ENCODE measurements around the gene OR5T1.

OR5T1 gene

GRCh38 chr11:56271092-56271491, 2.9 kb upstream of the OR5T1 start:
- no peaks in the 10 kb centered on the region for H3K27me3 ChIP-seq (ENCODE audit: control insufficient read depth, low read length)
- no peaks in the 10 kb centered on the region for H3K36me3 ChIP-seq (ENCODE audit: control insufficient read depth, low read length)
- no peak overlapping the region for H3K27ac ChIP-seq (ENCODE audit: low read depth, low read length)
- no peaks in the 10 kb centered on the region for H3K9me2 ChIP-seq (replicated peaks; ENCODE audit: control insufficient read depth, low read length)
- H3K4me3 ChIP-seq (ENCODE audit: low read length), result no peak overlapping the region
- no peaks in the 10 kb centered on the region for H3K4me1 ChIP-seq (ENCODE audit: control insufficient read depth, low read length)
- H3K4me2 ChIP-seq (ENCODE audit: low read length), result no peak overlapping the region
- no peaks in the 10 kb centered on the region for H3K9me3 ChIP-seq (ENCODE audit: control insufficient read depth, insufficient read depth, low read length)
- no peaks in the 10 kb centered on the region for H4K20me1 ChIP-seq (ENCODE audit: control insufficient read depth, insufficient read depth, low read depth, low read length)
- H3K79me2 ChIP-seq (ENCODE audit: control insufficient read depth, low read length), result no peaks in the 10 kb centered on the region
- TF ChIP-seq CTCF (IDR thresholded peaks at IDR 0.05; ENCODE audit: low read depth, low read length, poor library complexity, severe bottlenecking) (no peak), EZH2phosphoT487 (IDR thresholded peaks at IDR 0.05; ENCODE audit: borderline replicate concordance, low read length) (no peak)
- H3F3A ChIP-seq (ENCODE audit: control insufficient read depth, insufficient read depth), result no peaks in the 10 kb centered on the region

GRCh38 chr11:56292154-56292553, 18.2 kb downstream of the OR5T1 start, which contains the start of gene OR8H1:
TSS of gene OR8H1 (minus strand) at chr11:56292254. CDS start at chr11:56291062, 1,192 bp downstream.
- Histone ChIP-seq H3F3A (ENCODE audit: control insufficient read depth, insufficient read depth) (no peaks in the 10 kb centered on the region), H3K27me3 (ENCODE audit: control insufficient read depth, low read length) (no peaks in the 10 kb centered on the region), H3K36me3 (ENCODE audit: control insufficient read depth, low read length) (no peaks in the 10 kb centered on the region), H3K4me1 (ENCODE audit: control insufficient read depth, low read length) (no peaks in the 10 kb centered on the region), H4K20me1 (ENCODE audit: control insufficient read depth, insufficient read depth, low read depth, low read length) (no peaks in the 10 kb centered on the region), H3K4me2 (ENCODE audit: low read length) (no peak within 1 kb of the TSS), H3K9me2 (replicated peaks; ENCODE audit: control insufficient read depth, low read length) (no peaks in the 10 kb centered on the region), H3K9me3 (ENCODE audit: control insufficient read depth, insufficient read depth, low read length) (no peaks in the 10 kb centered on the region; the same call in 1 of the 2 replicates), H3K27ac (ENCODE audit: low read depth, low read length) (no peak within 1 kb of the TSS), H3K4me3 (ENCODE audit: low read length) (no peak within 1 kb of the TSS), H3K79me2 (ENCODE audit: control insufficient read depth, low read length) (no peaks in the 10 kb centered on the region)
- TF ChIP-seq EZH2phosphoT487 (IDR thresholded peaks at IDR 0.05; ENCODE audit: borderline replicate concordance, low read length), result no peak
- TF ChIP-seq CTCF (IDR thresholded peaks at IDR 0.05; ENCODE audit: low read depth, low read length, poor library complexity, severe bottlenecking), result no peak

- H3F3A ChIP-seq (ENCODE audit: control insufficient read depth, insufficient read depth), result no peaks in the 10 kb centered on the region
- no peaks in the 10 kb centered on the region for H3K27me3 ChIP-seq (ENCODE audit: control insufficient read depth, low read length)
- H3K4me1 ChIP-seq (ENCODE audit: control insufficient read depth, low read length), result no peaks in the 10 kb centered on the region
- H3K4me2 ChIP-seq (ENCODE audit: low read length), result no peak overlapping the region
- H3K9me3 ChIP-seq (ENCODE audit: control insufficient read depth, insufficient read depth, low read length), result no peaks in the 10 kb centered on the region
- no peak overlapping the region for H3K27ac ChIP-seq (ENCODE audit: low read depth, low read length)
- no peaks in the 10 kb centered on the region for H3K36me3 ChIP-seq (ENCODE audit: control insufficient read depth, low read length)
- H3K9me2 ChIP-seq (replicated peaks; ENCODE audit: control insufficient read depth, low read length), result no peaks in the 10 kb centered on the region
- no peak overlapping the region for H3K4me3 ChIP-seq (ENCODE audit: low read length)
- no peaks in the 10 kb centered on the region for H3K79me2 ChIP-seq (ENCODE audit: control insufficient read depth, low read length)
- TF ChIP-seq CTCF (IDR thresholded peaks at IDR 0.05; ENCODE audit: low read depth, low read length, poor library complexity, severe bottlenecking), result no peak
- TF ChIP-seq EZH2phosphoT487 (IDR thresholded peaks at IDR 0.05; ENCODE audit: borderline replicate concordance, low read length), result no peak
- H4K20me1 ChIP-seq (ENCODE audit: control insufficient read depth, insufficient read depth, low read depth, low read length), result no peaks in the 10 kb centered on the region
Measured at GRCh38 chr11:56296898-56297297, 22.9 kb downstream of the OR5T1 start.

Data from DOHH2 (cell line).